ENCODE measurements around the gene CTBP2. TPM values are rescaled to one million over a fixed set of nuclear protein-coding genes. Genes with fewer than 3 reads are reported as not detected.

CTBP2 gene
- total RNA-seq, 1 experiment from 2014 or later: 212 TPM

DNA sequence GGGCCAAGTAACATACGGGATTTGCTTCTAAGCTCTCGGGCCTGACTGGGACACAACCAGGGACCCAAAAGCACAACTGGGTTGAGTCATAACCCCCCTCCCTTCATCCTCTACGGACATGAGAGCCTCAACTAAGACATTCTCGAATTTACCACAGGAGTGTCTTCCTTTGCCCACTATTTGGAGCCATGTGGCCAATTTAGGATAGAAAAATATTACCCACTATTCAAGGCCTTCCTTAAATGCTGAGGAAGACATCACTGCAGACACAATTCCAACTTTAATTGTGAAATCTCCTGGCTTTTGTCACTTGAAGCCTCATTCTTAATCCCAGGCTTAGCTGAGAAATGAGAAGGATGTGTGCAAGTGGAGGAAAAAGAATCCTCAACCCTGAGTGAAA lies 11.8 kb downstream of the CTBP2 start:
- no peak overlapping the region for H3K23ac ChIP-seq (ENCODE audit: insufficient read length, low read depth, low read length)
- H3K79me1 ChIP-seq (ENCODE audit: insufficient read depth, low read depth, low read length, poor library complexity, severe bottlenecking): peaks cover 2% of the 10 kb centered on the region
- H3K79me2 ChIP-seq (ENCODE audit: insufficient read depth, low read length): peaks cover 78% of the 10 kb centered on the region
- no peak overlapping the region for H3K56ac ChIP-seq (ENCODE audit: insufficient read length, low read depth, low read length)
- no peak overlapping the region for H2BK5ac ChIP-seq (ENCODE audit: insufficient read length, low read length)
- H3K4me2 ChIP-seq (ENCODE audit: insufficient read depth, insufficient read length, low read length): no peak overlapping the region
- peak overlapping the region; percentile 89 to 98 (median 91); a peak in 6 of 7 replicates for H3K27ac Mint-ChIP-seq
- H3T11ph ChIP-seq (ENCODE audit: low read length): no peak overlapping the region
- no peak overlapping the region for H2BK12ac ChIP-seq (ENCODE audit: insufficient read length, low read depth, low read length)
- no peak overlapping the region for H3K27ac ChIP-seq (ENCODE audit: insufficient read length, low read depth, low read length)
- H2BK20ac ChIP-seq (ENCODE audit: low read depth, low read length, poor library complexity, severe bottlenecking): no peak overlapping the region
- no peak overlapping the region for H4K91ac ChIP-seq (ENCODE audit: insufficient read length, low read depth, low read length)
- peaks cover 24% of the 10 kb centered on the region; the same call in 1 of the 2 replicates for H3K4me1 ChIP-seq (ENCODE audit: insufficient read depth, low read length)
- no peak overlapping the region for H3K14ac ChIP-seq (ENCODE audit: insufficient read depth, low read length)
- H3K18ac ChIP-seq (ENCODE audit: insufficient read length, low read depth, low read length): no peak overlapping the region
- no peak overlapping the region for H2AK5ac ChIP-seq (ENCODE audit: insufficient read length, low read length)
- peaks cover 9% of the 10 kb centered on the region for H3K23me2 ChIP-seq (ENCODE audit: insufficient read length, low read depth, low read length, poor library complexity, severe bottlenecking)
- H3K27me3 Mint-ChIP-seq (ENCODE audit: low read depth): no peaks in the 10 kb centered on the region
- no peak for DNase-seq
- H3K27me3 ChIP-seq (ENCODE audit: insufficient read depth, low read length): no peaks in the 10 kb centered on the region
- peaks cover 84 to 88% of the 10 kb centered on the region in 2 experiments for H3K4me1 Mint-ChIP-seq
- no peak overlapping the region for H4K5ac ChIP-seq (ENCODE audit: insufficient read length, low read depth, low read length)
- no peak overlapping the region for H4K8ac ChIP-seq (replicated peaks; ENCODE audit: insufficient read length, low read depth, low read length)
- H2AFZ ChIP-seq (ENCODE audit: low read length): no peak overlapping the region
- TF ChIP-seq CTCF (conservative IDR thresholded peaks at IDR 0.05): no peak
- H3K9me3 Mint-ChIP-seq: no peaks in the 10 kb centered on the region
- H2BK120ac ChIP-seq (ENCODE audit: low read depth, low read length, poor library complexity, severe bottlenecking): no peak overlapping the region
- H4K20me1 ChIP-seq (ENCODE audit: control insufficient read depth, insufficient read depth, insufficient read length): no peaks in the 10 kb centered on the region
- peaks cover 23 to 55% (median 36%) of the 10 kb centered on the region in 3 experiments; a peak in 6 of 7 replicates for H3K36me3 Mint-ChIP-seq (ENCODE audit: insufficient read depth in 1 of 3, low read depth in 3 of 3)
- 0 out of 5 replicates have a peak overlapping the region, but pooled peaks of 1 of the 2 experiments have one; percentile 40 for H3K4me3 Mint-ChIP-seq
- H3K9ac ChIP-seq (ENCODE audit: extremely low read depth, insufficient read length, low read length): no peak overlapping the region
- no peak overlapping the region for H2BK15ac ChIP-seq (ENCODE audit: low read depth, low read length)
- no peaks in the 10 kb centered on the region for H3K9me3 ChIP-seq (ENCODE audit: control insufficient read depth, low read depth, low read length)
- no peak overlapping the region for H3K4ac ChIP-seq (ENCODE audit: low read depth, low read length)
- no CpG with 5 or more reads among the region's 4 CpGs for WGBS (ENCODE audit: extremely low coverage, insufficient read length, low lambda C conversion rate)
